Ovary (tissue), 9 donors: Measurements from ENCODE around the gene TMED6. TPM values are rescaled to one million over a fixed set of nuclear protein-coding genes. Genes with fewer than 3 reads are reported as not detected.
"Not testable (repeated sequence)": the region's sequence is repeated elsewhere in the genome, so short reads cannot be mapped to it uniquely, and the experiment has no call there.

Source experiments
- DNase-seq, 5 donors: peaks; one replicate each; pipeline ENCODE4 v3.0.0-alpha.2; 2019 to 2020
- H3K27ac ChIP-seq, 2 donors: fragments of 200-600 bp; one replicate each; pipeline versions ENCODE4 v1.5.1 to v1.8.0; 2019 to 2022
- H3K27me3 ChIP-seq: fragments of 200-600 bp; one replicate; pipeline ENCODE4 v1.8.0; 2022
- H3K36me3 ChIP-seq: fragments of 200-600 bp; sonication (generic); one replicate; pipeline ENCODE4 v1.5.1; 2019
- H3K4me1 ChIP-seq: one replicate; pipeline ENCODE4 v1.8.1; 2013; ENCODE audit warnings: mild to moderate bottlenecking, moderate library complexity; ENCODE audit not compliant: insufficient read depth
- H3K4me3 ChIP-seq: fragments of 200-600 bp; sonication (generic); one replicate; pipeline ENCODE4 v1.5.1; 2017
- H3K9me3 ChIP-seq, 2 donors: fragments of 200-600 bp in 1 of 2; sonication (generic) in 1 of 2; one replicate each; pipeline versions ENCODE4 v1.5.1 to v1.8.1; 2013 to 2019; ENCODE audit warnings: mild to moderate bottlenecking in 1 of 2, moderate library complexity in 1 of 2
- EP300 ChIP-seq: sonication (generic); formaldehyde crosslinking; IDR thresholded peaks from one replicate; pipeline ENCODE4 v1.6.1; 2017; ENCODE audit warnings: antibody characterized with exemption
- POLR2A ChIP-seq: fragments of 450-650 bp; IDR thresholded peaks from one replicate; pipeline ENCODE4 v1.6.1; 2017; ENCODE audit warnings: antibody characterized with exemption, mild to moderate bottlenecking, moderate library complexity
- WGBS, 3 donors: extraction: QIAGEN DNeasy Blood & Tissue Kit in 1 of 3; methylation state at CpG; one replicate each; pipeline versions ENCODE4 v1.1.5 to v1.1.7; 2013 to 2017; 5-methylcytosine and 5-hydroxymethylcytosine counted together
- intact Hi-C, 4 donors: fragments of 100-400 bp; cut with DNase I; formaldehyde crosslinking; loops; one replicate each; pipeline versions ENCODE4 v1.11.0 to v1.15.1; 2022 to 2023
- polyA plus RNA-seq, 2 donors: library from polyadenylated mRNA; stranded (reverse); fragments of 200-250 nt in 1 of 2; fragments of 350-450 nt in 1 of 2; fragmentation: Illumina TruSeq in 1 of 2; extraction: RNeasy Lipid Tissue Mini Kit (QIAGEN cat#74804) in 1 of 2; gene quantifications; one replicate each; pipeline ENCODE4 v1.2.3, GENCODE V29; 2013 to 2014
- total RNA-seq, 7 donors: library from RNA; depleted of rRNA in 2 of 7; stranded (reverse); fragments of >200 nt in 2 of 7; fragmentation: NEBNext Ultra II Directional in 3 of 7; extraction: Animal tissue kit (Norgen Biotek cat#: 25700) in 3 of 7; gene quantifications; one replicate each; pipeline versions ENCODE4 v1.1.0 to v1.2.4, GENCODE V29; 2016 to 2023
- TF ChIP-seq, protein P1 (sequence below), 3 donors: fragments of 450-650 bp in 2 of 3; fragments of 200-600 bp in 1 of 3; IDR thresholded peaks; one replicate each; pipeline versions ENCODE4 v1.5.1 to v1.8.0; 2016 to 2022; ENCODE audit warnings: antibody characterized with exemption in 3 of 3, mild to moderate bottlenecking in 1 of 3
- donor health status: DM: no; HTN: no; CAD: no; lungs with moderate emphysema.
- donor health status: DM: no; HTN: no; CAD: no.
- donor health status: Bipolar disorder and iron deficiency.
- donor health status: DM: yes; HTN: yes; CAD: no.
- donor health status: DM: no; HTN: no; CAD: no.
- donor health status: DM: yes; HTN: yes; CAD: no.

TMED6 gene
- total and polyA plus RNA-seq, 9 donors: 0.51 to 4.9 (median 0.66) TPM; not detected in 3

DNA sequence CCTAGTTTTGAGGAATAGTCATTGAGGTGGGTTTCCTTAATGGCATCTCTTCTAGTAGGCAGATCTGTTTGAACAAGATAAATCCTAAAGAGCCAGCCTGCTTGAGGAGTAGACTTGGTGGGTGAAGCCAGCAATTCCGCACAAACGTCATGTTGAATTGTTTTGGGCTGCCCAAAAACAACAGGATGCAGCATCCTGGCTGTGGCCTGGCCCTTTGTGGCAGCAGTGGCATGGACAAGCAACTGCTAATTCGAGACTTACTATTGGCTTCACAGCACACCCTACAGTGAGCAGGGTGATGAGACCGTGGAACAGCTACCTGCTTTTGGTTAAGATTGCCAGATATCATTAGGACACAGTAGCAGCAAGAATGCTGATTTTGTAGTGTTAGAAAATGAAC, 49.7 kb downstream of the TMED6 start:
- Histone ChIP-seq H3K4me3 (no peak overlapping the region), H3K36me3 (no peaks in the 10 kb centered on the region), H3K9me3 (no peaks in the 10 kb centered on the region), H3K4me1 (no peaks in the 10 kb centered on the region), H3K27me3 (no peaks in the 10 kb centered on the region), H3K27ac (no peak overlapping the region)
- intact Hi-C loops: no loop called here
- WGBS, 3 donors: 83 to 95% (median 88%) methylated on average over 4 of the region's 4 CpGs
- TF ChIP-seq, protein P1, sequence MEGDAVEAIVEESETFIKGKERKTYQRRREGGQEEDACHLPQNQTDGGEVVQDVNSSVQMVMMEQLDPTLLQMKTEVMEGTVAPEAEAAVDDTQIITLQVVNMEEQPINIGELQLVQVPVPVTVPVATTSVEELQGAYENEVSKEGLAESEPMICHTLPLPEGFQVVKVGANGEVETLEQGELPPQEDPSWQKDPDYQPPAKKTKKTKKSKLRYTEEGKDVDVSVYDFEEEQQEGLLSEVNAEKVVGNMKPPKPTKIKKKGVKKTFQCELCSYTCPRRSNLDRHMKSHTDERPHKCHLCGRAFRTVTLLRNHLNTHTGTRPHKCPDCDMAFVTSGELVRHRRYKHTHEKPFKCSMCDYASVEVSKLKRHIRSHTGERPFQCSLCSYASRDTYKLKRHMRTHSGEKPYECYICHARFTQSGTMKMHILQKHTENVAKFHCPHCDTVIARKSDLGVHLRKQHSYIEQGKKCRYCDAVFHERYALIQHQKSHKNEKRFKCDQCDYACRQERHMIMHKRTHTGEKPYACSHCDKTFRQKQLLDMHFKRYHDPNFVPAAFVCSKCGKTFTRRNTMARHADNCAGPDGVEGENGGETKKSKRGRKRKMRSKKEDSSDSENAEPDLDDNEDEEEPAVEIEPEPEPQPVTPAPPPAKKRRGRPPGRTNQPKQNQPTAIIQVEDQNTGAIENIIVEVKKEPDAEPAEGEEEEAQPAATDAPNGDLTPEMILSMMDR (IDR thresholded peaks at IDR 0.05): no peak
- TF ChIP-seq EP300 (no peak), POLR2A (no peak)
- DNase-seq: no peak

DNA sequence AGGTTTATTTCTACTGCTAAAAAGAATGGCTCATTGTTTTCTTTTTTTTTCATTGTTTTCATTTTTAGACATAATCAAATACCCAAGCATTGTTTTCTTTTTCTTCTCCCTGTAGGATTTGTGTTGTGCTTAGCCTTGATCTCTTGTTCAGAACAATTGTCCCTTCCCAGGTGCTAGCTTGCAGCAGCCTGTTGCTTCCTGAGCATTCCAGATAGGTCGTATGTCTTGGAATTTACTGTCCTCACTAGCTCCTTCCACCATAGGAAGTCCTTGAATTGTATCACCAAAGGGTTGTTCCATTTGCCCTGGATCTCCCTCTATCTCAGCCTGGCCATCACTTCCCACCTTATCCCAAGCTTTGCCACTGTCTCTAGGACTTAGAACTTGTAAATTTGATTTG, 50.4 kb downstream of the TMED6 start:
- H3K9me3 ChIP-seq: no peaks in the 10 kb centered on the region
- H3K27ac ChIP-seq: no peak overlapping the region
- TF ChIP-seq, protein P1 (IDR thresholded peaks at IDR 0.05): no peak
- no peak for TF ChIP-seq EP300
- TF ChIP-seq POLR2A: no peak
- H3K27me3 ChIP-seq: no peaks in the 10 kb centered on the region
- H3K4me1 ChIP-seq: no peaks in the 10 kb centered on the region
- WGBS, 3 donors: 26 to 37% (median 31%) methylated on average over 1 of the region's 1 CpG
- intact Hi-C loops: no loop called here
- H3K36me3 ChIP-seq: no peaks in the 10 kb centered on the region
- H3K4me3 ChIP-seq: no peak overlapping the region
- no peak for DNase-seq

DNA sequence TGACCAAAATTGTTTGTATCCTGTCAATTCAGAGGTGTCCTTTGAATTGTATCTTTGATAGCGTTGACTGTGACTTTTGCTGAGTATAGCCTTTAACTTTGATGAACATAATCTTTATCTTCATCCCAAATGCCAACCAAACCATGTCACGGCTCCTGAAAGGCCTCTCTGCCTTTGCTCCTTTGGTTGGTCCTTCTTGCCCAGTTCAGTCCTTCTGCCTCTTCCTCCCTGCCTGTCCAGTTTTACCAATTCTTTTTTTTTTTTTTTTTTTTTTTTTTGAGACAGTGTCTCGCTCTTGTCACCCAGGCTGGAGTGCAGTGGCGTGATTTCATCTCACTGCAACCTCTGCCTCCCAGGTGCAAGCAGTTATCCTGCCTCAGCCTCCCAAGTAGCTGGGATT, 53.3 kb downstream of the TMED6 start:
- no peaks in the 10 kb centered on the region for H3K9me3 ChIP-seq
- no peak overlapping the region for H3K4me3 ChIP-seq
- H3K27me3 ChIP-seq: no peaks in the 10 kb centered on the region
- H3K27ac ChIP-seq: no peak overlapping the region
- intact Hi-C loops: loop anchor here in 1 of 4 donors (10.0 kb wide), 1 partner anchor 423 kb away; no protein-coding TSS in a partner anchor
- H3K36me3 ChIP-seq: no peaks in the 10 kb centered on the region
- no peaks in the 10 kb centered on the region for H3K4me1 ChIP-seq
- DNase-seq: no peak
- WGBS, 3 donors: 94 to 98% (median 95%) methylated on average over 4 of the region's 4 CpGs
- TF ChIP-seq POLR2A (no peak), EP300 (no peak)
- TF ChIP-seq, protein P1 (IDR thresholded peaks at IDR 0.05): no peak

DNA sequence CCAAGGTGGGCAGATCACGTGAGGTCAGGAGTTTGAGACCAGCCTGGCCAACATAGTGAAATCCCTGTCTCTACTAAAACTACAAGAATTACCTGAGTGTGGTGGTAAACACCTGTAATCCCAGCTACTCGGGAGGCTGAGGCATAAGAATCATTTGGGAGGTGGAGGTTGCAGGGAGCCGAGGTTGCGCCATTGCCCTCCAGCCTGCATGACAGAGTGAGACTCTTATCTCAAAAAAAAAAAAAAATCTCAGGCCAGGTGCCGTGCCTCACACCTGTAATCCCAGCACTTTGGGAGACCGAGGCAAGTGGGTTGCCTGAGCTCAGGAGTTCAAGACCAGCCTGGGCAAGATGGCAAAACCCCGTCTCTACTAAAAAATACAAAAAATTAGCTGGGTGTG, 54.8 kb downstream of the TMED6 start:
- H3K9me3 ChIP-seq, H3K27me3 ChIP-seq, H3K36me3 ChIP-seq, H3K4me1 ChIP-seq, H3K27ac ChIP-seq, H3K4me3 ChIP-seq, DNase-seq: not testable (repeated sequence)
- intact Hi-C loops: loop anchor here in 1 of 4 donors (10.0 kb wide), 1 partner anchor 422 kb away; no protein-coding TSS in a partner anchor
- WGBS, 3 donors: 95 to 99% (median 97%) methylated on average over 7 of the region's 7 CpGs

DNA sequence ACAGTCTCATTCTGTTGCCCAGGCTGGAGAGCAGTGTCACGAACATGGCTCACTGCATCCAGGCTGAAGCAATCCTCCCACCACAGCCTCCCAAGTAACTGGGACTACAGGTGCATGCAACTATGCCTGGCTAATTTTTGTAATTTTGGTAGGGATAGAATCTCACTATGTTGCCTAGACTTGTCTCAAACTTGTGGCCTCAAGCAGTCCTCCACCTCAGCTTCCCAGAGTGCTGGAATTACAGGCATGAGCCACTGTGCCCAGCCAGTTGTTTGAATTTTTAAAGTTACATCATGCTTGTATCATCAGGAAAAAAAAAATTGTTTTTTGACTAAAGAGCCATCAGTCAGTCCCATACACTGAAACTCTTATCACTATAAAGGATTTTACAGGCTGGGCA, 57.5 kb downstream of the TMED6 start:
- no peaks in the 10 kb centered on the region for H3K27me3 ChIP-seq
- no peak overlapping the region for H3K4me3 ChIP-seq
- no peaks in the 10 kb centered on the region for H3K9me3 ChIP-seq
- intact Hi-C loops: loop anchor here in 2 of 4 donors (5.0 to 10.0 kb wide), 2 partner anchors 132 to 419 kb away; no protein-coding TSS in a partner anchor
- H3K4me1 ChIP-seq: no peaks in the 10 kb centered on the region
- no peaks in the 10 kb centered on the region for H3K36me3 ChIP-seq
- WGBS, 3 donors: 93 to 96% (median 96%) methylated on average over 1 of the region's 1 CpG
- no peak for DNase-seq
- TF ChIP-seq POLR2A (no peak), EP300 (no peak)
- TF ChIP-seq, protein P1 (IDR thresholded peaks at IDR 0.05): no peak
- H3K27ac ChIP-seq: no peak overlapping the region
